Naive thymus-derived CD4-positive, alpha-beta T cell (primary cell): ENCODE data around the gene NUP43. TPM values are rescaled to one million over a fixed set of nuclear protein-coding genes. Genes with fewer than 3 reads are reported as not detected.

Experiments used
- ATAC-seq: fragments of 150-1000 bp; cut with Tn5 transposase; 2 replicates; pipeline ENCODE4 v1.10.0; 2021; ENCODE audit warnings: mild to moderate bottlenecking, moderate library complexity
- CTCF ChIA-PET: fragments of 350-600 bp; sonication (Branson Sonifier 250); formaldehyde crosslinking; loops from one replicate; lab custom pipeline; 2021; ENCODE audit warnings: antibody characterized with exemption; lab: Charles Lee
- POLR2A ChIA-PET: fragments of 350-600 bp; sonication (Branson Sonifier 250); formaldehyde crosslinking; loops from one replicate; lab custom pipeline; 2021; ENCODE audit warnings: antibody characterized with exemption, inconsistent platforms; lab: Charles Lee
- DNase-seq, 9 donors: peaks; one replicate each; pipeline versions ENCODE4 v3.0.0 to v3.0.0-alpha.2; 2020 to 2022; ENCODE audit warnings: mixed read lengths in 1 of 9
- H3K27ac ChIP-seq: one replicate; pipeline ENCODE4 v1.7.0; 2013; ENCODE audit warnings: mild to moderate bottlenecking, low read depth, low read length, moderate library complexity
- H3K27me3 ChIP-seq, 2 donors: one replicate each; pipeline ENCODE4 v1.7.0; 2013; ENCODE audit warnings: low read length in 2 of 2, mild to moderate bottlenecking in 2 of 2, moderate library complexity in 2 of 2; ENCODE audit not compliant: control insufficient read depth in 2 of 2, insufficient read depth in 2 of 2
- H3K36me3 ChIP-seq, 3 experiments: 1 replicate in 2 of 3; 2 replicates in 1 of 3; pipeline ENCODE4 v1.7.0; 2013; ENCODE audit warnings: low read length in 3 of 3, mild to moderate bottlenecking in 3 of 3, moderate library complexity in 1 of 3; ENCODE audit not compliant: insufficient read depth in 3 of 3, control insufficient read depth in 2 of 3
- H3K4me1 ChIP-seq, 2 donors: one replicate each; pipeline ENCODE4 v1.7.0; 2013; ENCODE audit warnings: low read length in 2 of 2, mild to moderate bottlenecking in 2 of 2, moderate library complexity in 1 of 2; ENCODE audit not compliant: control insufficient read depth in 2 of 2, insufficient read depth in 2 of 2
- H3K4me3 ChIP-seq: 2 replicates; pipeline ENCODE4 v1.7.0; 2013; ENCODE audit warnings: mild to moderate bottlenecking, low read length
- H3K9me3 ChIP-seq, 3 experiments: 1 replicate in 2 of 3; 2 replicates in 1 of 3; pipeline ENCODE4 v1.7.0; 2013; ENCODE audit warnings: low read length in 3 of 3; ENCODE audit not compliant: control insufficient read depth in 2 of 3
- H3K27ac Mint-ChIP-seq, 9 donors: one replicate each; pipeline ENCODE4 v1.8.0; 2020 to 2022; ENCODE audit warnings: mixed read lengths in 9 of 9, mild to moderate bottlenecking in 8 of 9, moderate library complexity in 5 of 9, inconsistent platforms in 2 of 9
- H3K27me3 Mint-ChIP-seq, 5 donors: one replicate each; pipeline ENCODE4 v1.8.0; 2021 to 2022; ENCODE audit warnings: mixed read lengths in 5 of 5, mild to moderate bottlenecking in 1 of 5
- H3K36me3 Mint-ChIP-seq, 5 donors: one replicate each; pipeline ENCODE4 v1.8.0; 2020 to 2022; ENCODE audit warnings: mixed read lengths in 5 of 5, mild to moderate bottlenecking in 3 of 5, inconsistent platforms in 1 of 5
- H3K4me1 Mint-ChIP-seq, 7 donors: one replicate each; pipeline ENCODE4 v1.8.0; 2020 to 2022; ENCODE audit warnings: mixed read lengths in 7 of 7, mild to moderate bottlenecking in 3 of 7, inconsistent platforms in 1 of 7
- H3K4me3 Mint-ChIP-seq, 10 donors: one replicate each; pipeline ENCODE4 v1.8.0; 2020 to 2022; ENCODE audit warnings: mild to moderate bottlenecking in 10 of 10, mixed read lengths in 10 of 10, moderate library complexity in 6 of 10, inconsistent platforms in 2 of 10
- H3K9me3 Mint-ChIP-seq, 11 donors: one replicate each; pipeline ENCODE4 v1.8.0; 2020 to 2022; ENCODE audit warnings: mixed read lengths in 11 of 11, mild to moderate bottlenecking in 4 of 11, inconsistent platforms in 1 of 11, moderate library complexity in 1 of 11
- intact Hi-C, 2 donors: fragments of 100-400 bp; cut with micrococcal nuclease; formaldehyde crosslinking; loops; one replicate each; pipeline ENCODE4 v1.15.1; 2023
- polyA plus RNA-seq, 2 donors: library from polyadenylated mRNA; unstranded; fragments of 300-500 nt; fragmentation: Illumina TruSeq; gene quantifications; one replicate each; pipeline ENCODE4 v1.2.3, GENCODE V29; 2021
- total RNA-seq, 6 experiments: library from RNA in 5 of 6; stranded (reverse) in 5 of 6; gene quantifications; 1 replicate in 5 of 6; 2 replicates in 1 of 6; pipeline ENCODE4 v1.2.3 and lab custom pipeline; 2021 to 2026

Gene NUP43
- total and polyA plus RNA-seq, 7 experiments from 2014 or later = 5.1 to 70.7 (median 20.5) TPM

DNA sequence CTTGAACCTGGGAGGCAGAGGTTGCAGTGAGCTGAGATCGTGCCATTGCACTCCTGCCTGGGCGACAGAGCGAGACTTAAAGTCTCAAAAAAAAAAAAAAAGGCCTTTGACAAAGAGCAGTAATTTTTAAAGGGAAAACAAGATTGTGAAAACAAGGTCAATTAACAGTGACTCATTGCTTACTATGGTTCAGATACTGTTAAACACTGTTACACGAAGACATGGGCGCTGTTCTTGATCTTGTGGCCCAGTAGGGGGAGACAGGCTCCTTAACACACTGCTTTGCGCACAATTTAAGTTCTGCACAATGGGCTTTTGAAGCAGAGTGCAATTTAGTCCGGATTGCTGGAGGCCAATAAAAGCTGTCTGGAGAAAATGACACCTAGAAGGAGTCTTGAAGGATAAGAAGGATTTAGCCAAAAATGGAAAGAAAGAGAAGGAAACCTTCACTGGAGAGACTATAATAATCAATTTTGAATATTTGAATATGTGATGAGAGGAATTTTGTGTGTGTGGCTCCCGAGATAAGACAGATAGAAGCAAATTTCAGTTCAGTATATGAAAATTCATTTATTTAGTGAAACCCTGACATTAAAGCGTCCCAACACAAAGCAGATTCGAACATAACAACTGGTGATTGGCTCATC is 22.4 kb downstream of the NUP43 start:
- Mint-ChIP-seq H3K27ac (peak overlapping the region in 4 of 9 donors; percentile 10 to 78 (median 34)), H3K4me3 (no peak overlapping the region)

DNA sequence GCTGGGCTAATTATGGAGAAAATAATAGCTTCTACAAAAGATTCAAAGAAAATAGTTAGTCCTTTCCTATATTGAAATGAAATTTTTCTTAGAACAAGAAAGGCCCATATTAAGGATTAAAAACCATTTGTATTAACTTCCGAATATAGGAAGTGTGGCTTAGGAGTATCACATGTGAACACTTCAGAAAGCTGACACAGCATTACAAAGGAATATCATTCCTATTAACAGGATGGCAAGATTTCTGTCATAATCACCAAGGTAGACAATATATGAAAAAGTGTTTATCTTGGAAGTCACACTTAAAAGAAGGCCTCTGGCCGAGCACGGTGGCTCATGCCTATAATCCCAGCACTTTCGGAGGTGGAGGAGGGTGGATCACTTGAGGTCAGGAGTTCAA is 23.1 kb downstream of the NUP43 start:
- intact Hi-C loops = loop anchor here in 1 of 2 donors (1.0 to 2.0 kb wide), 2 partner anchors 23 to 294 kb away; partner anchors contain the start of gene NUP43
- H3K4me1 Mint-ChIP-seq = peaks cover 10 to 29% (median 18%) of the 10 kb centered on the region in 7 donors
- no peak overlapping the region for H3K4me3 Mint-ChIP-seq
- Histone ChIP-seq H3K27ac (no peak overlapping the region), H3K9me3 (no peaks in the 10 kb centered on the region), H3K4me3 (no peak overlapping the region), H3K36me3 (peaks cover 0 to 15% (median 0%) of the 10 kb centered on the region in 3 experiments), H3K4me1 (peaks cover 0 to 7% of the 10 kb centered on the region in 2 donors), H3K27me3 (no peaks in the 10 kb centered on the region)
- H3K36me3 Mint-ChIP-seq = peaks cover 0 to 13% (median 8%) of the 10 kb centered on the region in 5 donors
- no peak for ATAC-seq
- CTCF ChIA-PET = interaction anchor here (0.6 to 0.9 kb wide), 3 partner anchors 22 to 671 kb away, joined by 3 read pairs; no protein-coding TSS in a partner anchor
- no peaks in the 10 kb centered on the region for H3K27me3 Mint-ChIP-seq
- H3K9me3 Mint-ChIP-seq = peaks cover 0 to under 1% (median 0%) of the 10 kb centered on the region in 11 donors
- POLR2A ChIA-PET = interaction anchor here (0.6 kb wide), 1 partner anchor 140 kb away, joined by 3 read pairs; no protein-coding TSS in a partner anchor
- DNase-seq = no peak
- H3K27ac Mint-ChIP-seq = no peak overlapping the region

More for the DNA sequence above, 22.4 kb downstream of the NUP43 start:
- intact Hi-C loops = loop anchor here (1.0 to 2.0 kb wide), 7 partner anchors 22 to 293 kb away; partner anchors contain the start of genes NUP43 (in 1 of the 2) and PPIL4 (in 1 of the 2)
- POLR2A ChIA-PET = no interaction called here
- H3K36me3 Mint-ChIP-seq = peaks cover 0 to 17% (median 8%) of the 10 kb centered on the region in 5 donors
- no peaks in the 10 kb centered on the region for H3K27me3 ChIP-seq
- H3K9me3 ChIP-seq = no peaks in the 10 kb centered on the region
- CTCF ChIA-PET = interaction anchor here (0.5 to 0.9 kb wide), 5 partner anchors 13 to 671 kb away, joined by 3 to 5 read pairs (median 3); no protein-coding TSS in a partner anchor
- peaks cover 3 to 13% of the 10 kb centered on the region in 2 donors for H3K4me1 ChIP-seq
- no peaks in the 10 kb centered on the region for H3K9me3 Mint-ChIP-seq
- no peaks in the 10 kb centered on the region for H3K27me3 Mint-ChIP-seq
- H3K4me1 Mint-ChIP-seq = peaks cover 16 to 30% (median 24%) of the 10 kb centered on the region in 7 donors
- DNase-seq (peak in 7 of 9 donors; percentile 29 to 50 (median 43)), ATAC-seq (peak; percentile 93)
- H3K4me3 ChIP-seq = no peak overlapping the region
- H3K27ac ChIP-seq = no peak overlapping the region
- H3K36me3 ChIP-seq = peaks cover 0 to 20% (median 0%) of the 10 kb centered on the region in 3 experiments

DNA sequence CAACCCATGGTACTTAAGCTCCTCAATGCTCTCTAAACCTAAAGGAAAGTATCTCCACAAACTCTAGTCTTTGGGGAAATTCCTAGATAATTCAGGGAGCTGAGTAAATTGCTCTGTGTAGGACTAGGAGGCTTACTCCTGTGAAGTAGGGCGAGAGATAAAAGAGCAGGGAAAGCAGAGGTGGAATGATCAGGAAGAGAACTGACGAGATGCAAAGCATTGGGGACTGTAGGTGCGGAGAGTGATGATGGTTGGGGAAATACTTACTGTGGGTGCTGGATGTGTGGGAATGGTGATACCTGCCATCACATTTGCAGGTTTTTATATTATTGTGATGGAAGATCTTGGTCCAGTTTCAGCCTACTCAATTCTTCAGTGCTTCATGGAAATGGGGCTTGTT is 26.8 kb downstream of the NUP43 start:
- no peak overlapping the region for H3K27ac ChIP-seq
- H3K9me3 ChIP-seq = no peaks in the 10 kb centered on the region
- ATAC-seq = no peak
- Mint-ChIP-seq H3K9me3 (peaks cover 0 to 3% (median 0%) of the 10 kb centered on the region in 11 donors), H3K36me3 (peaks cover 0 to 13% (median 3%) of the 10 kb centered on the region in 5 donors), H3K4me3 (peak overlapping the region in 9 of 10 donors; percentile 4 to 68 (median 26)), H3K27ac (peak overlapping the region in 7 of 9 donors; percentile 6 to 76 (median 36)), H3K27me3 (no peaks in the 10 kb centered on the region), H3K4me1 (peaks cover 23 to 43% (median 35%) of the 10 kb centered on the region in 7 donors)
- ChIA-PET CTCF (interaction anchor here (0.6 kb wide), 1 partner anchor 211 kb away, joined by 3 read pairs; no protein-coding TSS in a partner anchor), POLR2A (interaction anchor here (1.8 to 4.6 kb wide), 3 partner anchors 28 to 174 kb away, joined by 4 to 67 read pairs (median 18); partner anchors contain the start of genes NUP43, PCMT1 and PPIL4)
- DNase-seq = no peak
- H3K36me3 ChIP-seq = peaks cover 0 to 10% (median 0%) of the 10 kb centered on the region in 3 experiments
- H3K4me3 ChIP-seq = no peak overlapping the region
- H3K27me3 ChIP-seq = no peaks in the 10 kb centered on the region
- H3K4me1 ChIP-seq = peaks cover 11 to 14% of the 10 kb centered on the region in 2 donors
- intact Hi-C loops = loop anchor here in 1 of 2 donors (10.0 kb wide), 2 partner anchors 285 to 695 kb away; no protein-coding TSS in a partner anchor

DNA sequence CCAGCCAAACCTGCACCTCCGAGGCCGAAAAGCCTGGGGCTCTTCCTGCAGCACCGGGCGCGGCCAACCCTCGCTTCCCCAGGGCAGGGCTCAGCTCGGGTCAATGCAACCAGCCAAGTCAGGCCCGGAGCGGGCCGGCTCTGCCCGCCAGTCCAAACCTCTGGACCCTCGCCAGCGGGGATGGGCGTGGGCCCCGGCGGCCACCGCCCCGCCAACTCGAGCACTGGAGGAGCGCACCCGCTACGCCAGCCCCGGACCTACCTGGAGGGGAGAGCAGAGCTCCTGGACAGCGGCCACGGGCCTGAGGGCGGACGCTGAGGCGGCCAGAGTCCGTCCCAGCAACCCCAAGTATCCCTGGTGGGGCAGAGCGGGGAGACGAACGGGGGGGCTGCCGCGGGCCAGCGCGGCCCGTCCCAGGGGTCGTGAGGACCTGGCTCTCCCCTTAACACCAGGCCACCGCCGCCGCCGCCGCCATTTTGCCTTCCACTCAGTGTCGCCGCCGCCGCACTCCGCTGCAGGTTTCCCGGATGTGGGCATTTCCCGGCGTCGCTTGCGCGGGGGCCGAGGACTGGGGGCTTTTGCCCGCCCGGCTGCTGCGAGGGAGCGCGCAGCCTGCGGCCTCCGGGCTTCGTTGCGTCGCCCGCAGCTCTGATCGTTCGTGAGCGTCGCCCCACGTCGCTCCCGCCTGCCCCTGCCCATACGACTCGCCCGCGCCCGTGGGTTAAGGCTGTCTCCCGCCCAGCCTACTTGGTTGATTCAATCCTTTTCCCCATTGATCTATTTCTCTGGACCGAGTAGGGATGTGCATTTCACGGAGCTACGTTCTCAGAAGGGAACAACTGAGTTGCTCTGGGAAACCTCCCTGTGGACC is 28.5 kb downstream of the NUP43 start, which contains the start of gene LATS1:
Gene LATS1 (minus strand): TSS at position 514 of the 871 bp plus-strand sequence. CDS start 15,975 bp downstream, outside the sequence.
- no peaks in the 10 kb centered on the region for H3K9me3 ChIP-seq
- H3K27ac ChIP-seq = peak within 1 kb of the TSS; percentile 97
- Mint-ChIP-seq H3K9me3 (peaks cover 0 to 3% (median 0%) of the 10 kb centered on the region in 11 donors), H3K36me3 (peaks cover 0 to 13% (median 0%) of the 10 kb centered on the region in 5 donors), H3K27me3 (no peaks in the 10 kb centered on the region), H3K4me1 (peaks cover 18 to 51% (median 44%) of the 10 kb centered on the region in 7 donors), H3K27ac (peak within 1 kb of the TSS; percentile 95 to 99 (median 97)), H3K4me3 (peak within 1 kb of the TSS; percentile 89 to 99 (median 94))
- POLR2A ChIA-PET = interaction anchor here (0.6 to 4.6 kb wide), 18 partner anchors 10 to 173 kb away, joined by 3 to 67 read pairs (median 3); partner anchors contain the start of genes GINM1, LRP11, NUP43 and PCMT1
- intact Hi-C loops = loop anchor here (1.0 to 10.0 kb wide), 9 partner anchors 28 to 693 kb away; partner anchors contain the start of genes KATNA1 (in 2 of the 2), LRP11 (in 2 of the 2), NUP43 (in 2 of the 2) and PPIL4 (in 2 of the 2)
- peak; percentile 96 for ATAC-seq
- CTCF ChIA-PET = interaction anchor here (0.8 to 2.1 kb wide), 2 partner anchors 28 to 172 kb away, joined by 4 to 12 read pairs; partner anchors contain the start of gene PPIL4
- H3K4me1 ChIP-seq = peaks cover 11 to 19% of the 10 kb centered on the region in 2 donors
- no peaks in the 10 kb centered on the region for H3K27me3 ChIP-seq
- peaks cover 0 to 10% (median 0%) of the 10 kb centered on the region in 3 experiments for H3K36me3 ChIP-seq
- peak within 1 kb of the TSS; percentile 72 for H3K4me3 ChIP-seq
- peak; percentile 76 to 96 (median 91) for DNase-seq

DNA sequence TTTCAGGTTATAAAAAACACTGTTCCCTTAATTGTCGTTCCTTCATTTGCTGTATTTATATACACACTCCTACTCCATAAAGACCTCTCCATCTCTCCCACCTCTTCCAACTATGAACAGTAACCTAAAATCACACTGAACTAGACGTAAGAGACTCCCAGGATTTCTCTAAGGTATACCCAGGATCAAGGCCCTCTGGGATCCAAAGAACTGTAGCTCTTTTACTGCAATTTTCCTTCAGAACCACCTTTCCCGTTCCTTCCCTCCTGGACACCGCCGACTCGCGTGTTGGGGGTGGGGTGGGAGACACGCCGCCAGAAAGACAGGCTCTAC is 29.1 kb downstream of the NUP43 start:
- Histone ChIP-seq H3K4me1 (peaks cover 11 to 19% of the 10 kb centered on the region in 2 donors), H3K36me3 (peaks cover 0 to 10% (median 0%) of the 10 kb centered on the region in 3 experiments), H3K27me3 (no peaks in the 10 kb centered on the region), H3K27ac (peak overlapping the region; percentile 97), H3K4me3 (peak overlapping the region; percentile 72), H3K9me3 (no peaks in the 10 kb centered on the region)
- Mint-ChIP-seq H3K4me3 (peak overlapping the region; percentile 89 to 99 (median 94)), H3K27ac (peak overlapping the region; percentile 88 to 99 (median 95)), H3K36me3 (peaks cover 0 to 13% (median 0%) of the 10 kb centered on the region in 5 donors), H3K9me3 (peaks cover 0 to 3% (median 0%) of the 10 kb centered on the region in 11 donors), H3K27me3 (no peaks in the 10 kb centered on the region), H3K4me1 (peaks cover 18 to 52% (median 46%) of the 10 kb centered on the region in 7 donors)
- ChIA-PET POLR2A (interaction anchor here (0.6 to 4.6 kb wide), 14 partner anchors 13 to 172 kb away, joined by 3 to 67 read pairs (median 3); partner anchors contain the start of genes GINM1, LRP11, NUP43 and PCMT1), CTCF (interaction anchor here (2.1 kb wide), 1 partner anchor 171 kb away, joined by 12 read pairs; the partner anchor contains the start of gene PPIL4)
- no peak for ATAC-seq
- peak in 1 of 9 donors; percentile 4 for DNase-seq
- intact Hi-C loops = loop anchor here in 1 of 2 donors (1.0 to 10.0 kb wide), 3 partner anchors 171 to 692 kb away; partner anchors contain the start of gene PPIL4
